H1 (cell line): ENCODE results near the gene KSR2. TPM values are rescaled to one million over a fixed set of nuclear protein-coding genes. Genes with fewer than 3 reads are reported as not detected.

ENCODE experiments used
- BCL11A ChIP-seq, 2 experiments: IDR thresholded peaks; one replicate each; pipeline ENCODE4 v1.6.1; 2011; ENCODE audit warnings: low read depth in 2 of 2, low read length in 2 of 2, mild to moderate bottlenecking in 2 of 2
- CBX8 ChIP-seq: fragments of 300-800, 300-1000 bp; sonication (generic); IDR thresholded peaks from 2 replicates; pipeline ENCODE4 v1.7.1; 2016; ENCODE audit warnings: low read depth, low read length, borderline replicate concordance
- CHD7 ChIP-seq: fragments of 300-600 bp; sonication (generic); IDR thresholded peaks from 2 replicates; pipeline ENCODE4 v1.7.1; 2012; ENCODE audit warnings: low read length, moderate library complexity, mild to moderate bottlenecking, inconsistent platforms; ENCODE audit not compliant: insufficient replicate concordance
- FOSL1 ChIP-seq: IDR thresholded peaks from 2 replicates; pipeline ENCODE4 v1.6.1; 2011; ENCODE audit warnings: mild to moderate bottlenecking, low read depth, low read length, moderate library complexity; ENCODE audit not compliant: insufficient read depth
- JUN ChIP-seq: IDR thresholded peaks from 2 replicates; pipeline ENCODE4 v1.6.1; 2011; ENCODE audit warnings: low read depth, mild to moderate bottlenecking, improper control_type of control experiment, low read length
- PHF8 ChIP-seq: fragments of 200-600 bp; sonication (generic); conservative IDR thresholded peaks from 2 replicates; pipeline ENCODE4 v1.7.1; 2012; ENCODE audit warnings: low read depth, mild to moderate bottlenecking, inconsistent platforms, low read length, moderate library complexity
- POLR2AphosphoS5 ChIP-seq: IDR thresholded peaks from 2 replicates; pipeline ENCODE4 v1.6.1; 2011; ENCODE audit warnings: low read depth, low read length
- RAD21 ChIP-seq, 2 experiments: IDR thresholded peaks in 1 of 2; conservative IDR thresholded peaks in 1 of 2; 2 replicates each; pipeline ENCODE4 v1.6.1; 2011; ENCODE audit warnings: low read depth in 2 of 2, low read length in 2 of 2, improper control_type of control experiment in 1 of 2, inconsistent platforms in 1 of 2, mild to moderate bottlenecking in 1 of 2, moderate library complexity in 1 of 2
- RBBP5 ChIP-seq: IDR thresholded peaks from 2 replicates; pipeline ENCODE4 v1.7.1; 2012; ENCODE audit warnings: low read depth, mild to moderate bottlenecking, inconsistent platforms, low read length, moderate library complexity, borderline replicate concordance
- RXRA ChIP-seq: IDR thresholded peaks from 2 replicates; pipeline ENCODE4 v1.6.1; 2011; ENCODE audit warnings: low read depth, mild to moderate bottlenecking, low read length, moderate library complexity; ENCODE audit not compliant: insufficient read depth
- SRF ChIP-seq: IDR thresholded peaks from 2 replicates; pipeline ENCODE4 v1.6.1; 2011; ENCODE audit warnings: mild to moderate bottlenecking, low read depth, low read length, moderate library complexity
- TAF7 ChIP-seq: optimal IDR thresholded peaks from 2 replicates; pipeline ENCODE3; 2011; ENCODE audit warnings: low read depth, mild to moderate bottlenecking, inconsistent platforms, low read length, moderate library complexity, borderline replicate concordance
- polyA plus RNA-seq, 7 experiments: library from polyadenylated mRNA; depleted of rRNA in 3 of 7; stranded (reverse) in 5 of 7; unstranded in 2 of 7; fragments of >200 nt in 5 of 7; fragments of 200-250 nt in 2 of 7; gene quantifications; 1 replicate in 5 of 7; 2 replicates in 1 of 7; 4 replicates in 1 of 7; pipeline versions ENCODE4 v1.2.1 to v1.2.3, GENCODE V29; 2011 to 2013; ENCODE audit warnings: missing spikeins in 2 of 7, mixed read lengths in 2 of 7
- total RNA-seq: library from RNA; stranded (reverse); fragmentation: NEBNext Ultra II Directional; extraction: Animal tissue kit (Norgen Biotek cat#: 25700); gene quantifications from 2 replicates; pipeline ENCODE4 v1.2.1, GENCODE V29; 2021

KSR2 gene
- total and polyA plus RNA-seq, 2 of the 8 experiments (the other 6 are each of a cell fraction or from before 2014, with no cell fraction given) = 0.74 to 2.2 TPM

DNA sequence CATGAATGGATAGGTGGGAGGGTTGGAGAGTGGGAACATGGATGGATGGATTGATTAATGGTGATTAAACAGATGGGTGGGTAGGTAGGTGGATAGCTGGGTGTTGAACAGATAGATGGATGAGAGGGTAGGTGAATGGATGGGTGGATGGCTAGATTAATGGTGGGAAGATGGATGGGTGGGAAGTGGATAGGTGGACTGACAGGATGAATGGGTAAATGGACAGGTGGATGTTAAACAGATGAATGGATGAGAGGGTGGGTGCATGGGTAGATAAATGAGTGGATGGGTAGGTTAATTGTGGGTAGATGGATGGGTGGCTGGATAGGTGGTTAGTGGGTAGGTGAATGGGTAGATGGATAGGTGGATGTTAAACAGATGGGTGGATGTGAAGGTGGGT, 460.3 kb downstream of the KSR2 start (continued):
- TF ChIP-seq CHD7 (no peak), POLR2AphosphoS5 (no peak), SRF (no peak), PHF8 (no peak), RBBP5 (no peak), FOSL1 (no peak), RXRA (no peak), JUN (no peak), TAF7 (no peak), CBX8 (no peak), BCL11A (IDR thresholded peaks at IDR 0.05; ENCODE audit: low read depth in 2 of 2, low read length in 2 of 2) (no peak), RAD21 (IDR thresholded peaks at IDR 0.05 in 1 of 2, conservative IDR thresholded peaks at IDR 0.05 in 1 of 2; ENCODE audit: low read depth in 2 of 2, low read length in 2 of 2) (no peak)
